Right lobe of liver (tissue), 4 donors: Measurements from ENCODE around the gene NLRP5.

Source experiments
- POLR2A ChIP-seq: fragments of 450-650 bp; IDR thresholded peaks from one replicate; pipeline ENCODE4 v1.6.1; 2017; ENCODE audit warnings: antibody characterized with exemption, mild to moderate bottlenecking
- TF ChIP-seq, protein P1 (sequence below), 4 donors: fragments of 200-600 bp in 3 of 4; fragments of 450-650 bp in 1 of 4; IDR thresholded peaks; one replicate each; pipeline versions ENCODE4 v1.5.1 to v1.8.0; 2016 to 2022; ENCODE audit warnings: antibody characterized with exemption in 4 of 4, mild to moderate bottlenecking in 2 of 4
- donor health status: DM: no; HTN: no; CAD: no.
- donor health status: DM: no; HTN: no; CAD: no.
- donor health status: DM: no; HTN: yes; CAD: no.

DNA sequence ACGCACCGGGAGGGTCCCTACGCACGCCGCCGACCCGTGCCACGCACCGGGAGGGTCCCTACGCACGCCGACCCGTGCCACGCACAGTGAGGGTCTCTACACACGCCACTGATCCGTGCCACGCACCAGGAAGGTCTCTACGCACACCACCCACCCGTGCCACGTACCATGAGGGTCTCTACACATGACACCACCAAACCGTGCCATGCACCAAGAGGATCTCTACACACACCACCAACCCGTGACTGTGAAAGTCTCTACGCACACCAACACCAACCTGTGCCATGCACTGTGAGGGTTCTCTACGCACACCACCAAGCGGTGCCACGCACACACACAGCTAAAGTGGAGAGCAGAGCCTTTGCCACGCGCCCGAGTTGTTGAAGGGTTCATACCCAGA lies 117.8 kb downstream of the NLRP5 start:
- TF ChIP-seq, protein P1, sequence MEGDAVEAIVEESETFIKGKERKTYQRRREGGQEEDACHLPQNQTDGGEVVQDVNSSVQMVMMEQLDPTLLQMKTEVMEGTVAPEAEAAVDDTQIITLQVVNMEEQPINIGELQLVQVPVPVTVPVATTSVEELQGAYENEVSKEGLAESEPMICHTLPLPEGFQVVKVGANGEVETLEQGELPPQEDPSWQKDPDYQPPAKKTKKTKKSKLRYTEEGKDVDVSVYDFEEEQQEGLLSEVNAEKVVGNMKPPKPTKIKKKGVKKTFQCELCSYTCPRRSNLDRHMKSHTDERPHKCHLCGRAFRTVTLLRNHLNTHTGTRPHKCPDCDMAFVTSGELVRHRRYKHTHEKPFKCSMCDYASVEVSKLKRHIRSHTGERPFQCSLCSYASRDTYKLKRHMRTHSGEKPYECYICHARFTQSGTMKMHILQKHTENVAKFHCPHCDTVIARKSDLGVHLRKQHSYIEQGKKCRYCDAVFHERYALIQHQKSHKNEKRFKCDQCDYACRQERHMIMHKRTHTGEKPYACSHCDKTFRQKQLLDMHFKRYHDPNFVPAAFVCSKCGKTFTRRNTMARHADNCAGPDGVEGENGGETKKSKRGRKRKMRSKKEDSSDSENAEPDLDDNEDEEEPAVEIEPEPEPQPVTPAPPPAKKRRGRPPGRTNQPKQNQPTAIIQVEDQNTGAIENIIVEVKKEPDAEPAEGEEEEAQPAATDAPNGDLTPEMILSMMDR (IDR thresholded peaks at IDR 0.05): no peak
- no peak for TF ChIP-seq POLR2A
